NCI-H460 (cell line): ENCODE results near the gene INTS6. TPM values are rescaled to one million over a fixed set of nuclear protein-coding genes. Genes with fewer than 3 reads are reported as not detected.

Source experiments
- DNase-seq: peaks from one replicate; pipeline ENCODE4 v3.0.0-alpha.2; 2016; ENCODE audit warnings: low read depth; ENCODE audit errors: extremely low read depth
- small RNA-seq, 2 experiments: library from RNA; depleted of rRNA; stranded (forward); fragments of <200 nt; gene quantifications; one replicate each; pipeline ENCODE3, GENCODE V24; 2014
- total RNA-seq: library from RNA; depleted of rRNA; stranded (reverse); fragments of >200 nt; shearing (Covaris generic); gene quantifications from 2 replicates; pipeline ENCODE4 v1.2.3, GENCODE V29; 2014; rRNA removed

INTS6 gene
- total RNA-seq, 1 experiment from 2014 or later = 75.1 TPM

DNA sequence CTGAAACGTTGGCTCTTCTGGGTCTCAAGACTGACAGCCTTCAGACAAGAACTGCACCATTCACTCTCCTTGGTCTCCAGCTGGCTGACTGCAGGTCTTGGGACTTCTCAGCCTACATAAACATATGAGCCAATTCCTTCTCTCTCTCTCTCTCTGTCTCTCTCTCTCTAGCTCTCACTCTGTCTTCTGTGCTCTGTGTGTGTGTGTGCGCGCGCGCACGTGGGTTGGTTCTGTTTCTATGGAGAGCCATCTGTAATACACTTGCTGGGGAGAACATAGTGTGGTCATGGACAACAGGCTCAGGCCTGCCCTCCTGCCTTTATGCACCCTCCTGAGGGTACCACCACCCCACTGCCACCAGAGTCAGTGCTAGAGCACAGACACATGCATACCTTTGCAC is 127.0 kb downstream of the INTS6 start:
- DNase-seq = no peak

DNA sequence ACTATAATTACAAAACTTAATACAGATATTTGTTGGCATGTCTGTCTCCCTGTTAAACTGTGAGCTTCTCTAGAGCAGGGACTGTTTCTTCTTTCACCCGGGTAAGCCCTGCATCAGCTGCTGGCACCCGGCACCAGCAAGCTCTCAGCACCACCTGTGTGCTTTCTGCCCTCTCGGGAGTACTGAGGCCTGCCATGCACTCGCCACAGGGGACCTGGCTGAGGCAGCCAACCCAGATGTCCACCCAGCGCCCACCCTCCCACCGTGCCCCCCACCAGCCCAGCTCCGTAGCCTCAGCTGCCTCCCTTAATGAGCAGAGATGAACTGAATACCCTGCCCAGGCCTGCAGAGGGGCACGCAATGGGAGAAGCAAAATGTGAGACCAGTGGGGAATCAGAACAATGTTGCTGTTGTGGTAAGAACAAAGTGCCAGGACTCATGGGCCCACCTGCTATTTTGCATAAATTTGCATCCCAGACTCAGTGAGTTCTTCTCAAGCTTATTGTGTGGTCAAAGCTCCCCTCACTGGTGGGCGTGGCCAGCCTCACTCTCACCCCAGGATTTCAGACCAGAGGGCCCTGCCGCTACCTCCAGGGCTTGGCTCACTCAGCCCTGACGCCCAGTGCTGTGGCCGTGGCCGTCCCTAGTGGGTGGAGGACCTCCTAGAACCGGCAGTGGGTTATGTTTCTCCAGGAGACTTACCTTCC is 128.0 kb downstream of the INTS6 start:
- no peak for DNase-seq

DNA sequence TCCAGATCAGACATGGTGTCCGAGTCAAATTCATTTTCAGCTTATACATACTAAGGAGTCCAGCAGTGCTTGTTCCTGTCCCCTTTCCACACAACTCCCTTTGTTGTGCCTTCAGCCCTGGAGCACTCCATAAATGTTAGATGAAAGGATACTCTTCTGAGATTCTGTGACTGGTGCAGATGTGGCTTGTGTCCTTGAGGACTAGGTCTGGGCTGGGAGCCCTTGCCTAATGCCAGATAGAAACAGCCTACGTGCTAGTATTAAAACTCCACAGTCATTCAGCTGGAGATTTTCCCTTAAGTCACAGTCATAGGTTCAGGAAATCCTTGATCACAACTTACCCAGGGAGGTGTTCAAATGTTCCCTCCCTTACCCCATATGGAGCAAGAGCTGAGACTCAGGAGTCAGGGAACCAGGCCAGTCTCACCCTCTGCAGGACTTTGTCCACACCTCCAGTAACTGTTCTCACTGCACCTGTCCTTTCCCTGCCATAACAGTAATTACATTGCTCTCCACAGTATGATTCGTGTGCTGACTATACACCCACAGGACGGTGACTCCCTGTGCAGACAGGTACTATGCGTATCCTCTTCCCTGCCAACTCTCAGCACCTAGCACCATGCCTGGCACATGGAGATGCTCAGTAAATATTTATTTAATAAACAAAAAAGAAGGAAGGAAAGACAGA is 128.9 kb downstream of the INTS6 start:
- DNase-seq = no peak

DNA sequence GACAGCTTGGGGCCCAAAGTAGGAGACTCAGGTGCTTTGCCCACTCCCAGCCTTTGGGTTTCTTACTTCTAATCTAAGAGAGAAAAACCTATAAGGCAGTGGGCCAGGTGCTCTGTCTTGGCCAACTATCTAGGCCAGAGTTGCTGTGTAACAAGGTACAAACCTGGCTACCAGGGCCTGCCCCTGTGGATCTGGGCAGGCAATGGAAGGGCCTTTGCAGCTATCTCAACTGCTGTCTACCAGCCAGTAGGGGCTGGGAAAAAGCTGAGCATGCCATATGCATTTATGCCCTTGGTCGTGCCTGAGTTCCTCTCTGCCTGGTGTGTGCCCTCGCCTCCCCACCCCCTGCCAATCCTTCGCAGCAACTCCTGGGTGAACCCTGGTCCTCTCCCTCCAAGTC is 130.0 kb downstream of the INTS6 start:
- no peak for DNase-seq

DNA sequence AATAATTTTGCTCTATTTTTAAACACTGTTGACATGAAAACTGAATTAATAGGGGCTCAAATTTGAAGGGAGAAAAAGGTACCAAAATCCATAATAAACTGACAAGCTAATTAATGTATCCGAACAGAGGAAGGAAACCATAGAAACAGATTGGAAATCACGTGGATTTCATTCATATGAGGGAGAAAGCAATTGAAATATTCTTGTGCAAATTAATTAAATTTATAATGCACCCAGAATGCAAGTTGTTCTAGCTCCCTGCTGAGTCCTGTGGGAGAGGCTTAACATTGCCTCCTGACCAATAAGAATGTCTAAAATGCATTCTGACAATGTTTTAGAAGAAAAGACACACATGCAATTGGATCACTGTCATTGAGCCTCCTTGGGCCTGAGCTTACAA is 131.0 kb downstream of the INTS6 start:
- no peak for DNase-seq

DNA sequence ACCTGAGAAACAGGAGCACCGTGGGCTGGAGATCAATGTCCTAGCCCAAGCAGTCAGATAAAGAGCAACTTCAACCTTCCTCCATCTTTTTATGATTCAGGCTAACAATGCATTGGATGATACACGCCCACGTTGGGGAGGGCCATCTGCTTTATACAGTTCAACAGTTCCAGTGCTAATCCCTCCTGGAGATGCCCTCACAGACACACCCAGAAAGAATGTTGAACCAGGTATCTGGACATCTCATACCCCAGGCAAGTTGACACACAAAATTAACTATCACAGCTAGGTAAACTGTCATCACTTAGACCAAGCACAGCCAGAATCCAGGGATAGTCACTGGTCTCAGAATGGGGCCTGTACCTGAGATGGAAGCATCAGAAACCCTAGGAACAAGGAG is 134.0 kb downstream of the INTS6 start:
- DNase-seq = no peak

DNA sequence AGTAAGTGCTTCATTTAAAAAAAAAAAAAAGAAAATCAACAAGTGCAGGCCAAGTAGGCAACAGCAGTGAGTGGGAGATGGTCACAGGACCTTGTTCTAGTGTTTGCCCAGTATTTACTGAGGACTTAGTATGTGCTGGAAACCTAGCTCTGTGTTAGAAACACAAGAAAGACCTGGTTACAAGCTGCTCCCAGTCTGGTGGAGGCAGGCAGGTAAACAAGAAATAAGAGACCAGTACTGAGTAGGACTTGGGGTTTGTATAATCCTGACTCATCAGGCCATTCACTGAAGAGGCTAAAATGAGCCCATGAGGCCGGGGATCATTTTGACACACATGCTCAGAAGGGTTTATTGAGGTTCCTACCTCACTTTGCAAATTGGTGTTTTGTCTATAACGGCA is 134.8 kb downstream of the INTS6 start:
- DNase-seq = no peak

DNA sequence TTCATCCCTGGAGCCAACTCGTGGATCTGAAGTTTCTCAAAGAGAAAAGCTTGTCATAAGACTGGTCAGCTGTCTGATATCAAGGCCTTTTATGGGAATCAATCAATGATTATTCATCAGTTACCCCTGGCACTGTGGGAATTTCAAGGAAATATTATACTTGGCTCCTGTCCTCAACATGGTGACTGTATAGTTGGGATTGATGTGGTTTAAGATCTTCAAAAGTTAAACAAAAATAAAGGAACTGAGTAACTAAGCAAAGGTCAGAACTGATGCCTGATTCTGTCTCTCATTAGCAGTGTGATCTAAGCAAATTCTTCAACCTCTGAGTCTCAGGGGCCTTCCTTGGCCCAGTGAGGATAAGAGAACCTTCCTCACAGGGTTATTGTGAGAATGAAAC is 135.6 kb downstream of the INTS6 start:
- no peak for DNase-seq

DNA sequence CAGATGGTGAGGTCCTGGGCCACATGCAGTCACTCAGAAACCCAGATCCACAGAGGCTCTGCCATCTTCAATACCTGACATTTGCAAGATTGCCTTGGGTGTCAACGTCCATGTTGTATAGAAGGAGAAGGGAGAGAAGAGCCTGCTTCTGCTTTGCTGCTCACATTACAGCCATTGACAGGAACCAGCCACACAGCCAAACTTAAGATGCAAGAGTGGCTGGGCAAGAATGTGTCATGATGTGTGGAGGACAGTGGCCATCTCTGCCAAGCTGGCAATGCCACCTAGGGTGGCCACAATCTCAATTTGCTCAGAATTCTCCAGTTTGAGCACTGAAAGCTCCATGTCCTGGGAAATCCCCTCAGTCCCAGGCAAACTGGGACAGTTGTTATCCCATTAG is 139.2 kb downstream of the INTS6 start:
- no peak for DNase-seq

DNA sequence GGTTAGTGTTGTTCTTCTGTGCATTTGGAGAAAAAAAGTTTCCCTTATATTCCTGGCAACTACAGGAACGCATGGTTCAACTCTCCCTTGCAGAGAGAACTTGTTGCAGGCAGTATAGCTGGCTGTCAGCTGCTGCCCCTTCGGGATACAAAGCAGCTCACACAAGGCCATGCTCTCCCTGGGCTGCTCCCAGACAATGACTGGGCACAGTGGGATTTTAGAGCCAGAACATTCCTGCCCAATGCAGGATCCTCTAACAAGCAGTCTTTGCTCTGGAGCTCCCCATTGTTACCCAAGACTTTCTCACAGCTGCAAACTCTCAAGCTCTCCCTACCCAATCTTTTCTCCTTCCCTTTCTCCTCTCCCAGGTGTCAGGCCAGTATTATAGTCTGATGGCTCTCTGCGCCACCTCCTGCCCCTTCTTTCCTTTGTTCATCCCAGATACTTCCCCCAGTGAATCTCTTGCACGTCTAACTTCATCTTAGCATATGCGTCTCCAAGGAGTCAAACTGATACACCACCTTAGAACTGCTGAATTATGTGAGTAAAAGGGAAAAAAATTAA is 140.8 kb downstream of the INTS6 start:
- DNase-seq = no peak

Small RNA genes lying within 50 kb of the gene (small RNA-seq; reads per million reads assigned to genes)
- 0 reads per million in 2 experiments for gene MIR5693
- gene RN7SL320P = 0 reads per million in 2 experiments
- 0 to 0.06 reads per million in 2 experiments for gene SNRPGP11

Other genes starting within 250 kb of the INTS6 start
- 1.7 and 2.9 TPM in 2 replicates for gene FAM124A, start 230.6 kb downstream of the INTS6 start, total RNA-seq
- not detected in 2 replicates for gene SERPINE3, start 113.3 kb downstream of the INTS6 start, total RNA-seq
- 9.4 and 10.8 TPM in 2 replicates for gene WDFY2, start 131.4 kb upstream of the INTS6 start, total RNA-seq